HG03439 (cell line): Measurements from ENCODE around the gene HCN2.

Experiments
- ATAC-seq: cut with Tn5 transposase; IDR thresholded peaks from one replicate; pipeline ENCODE4 v1.9.1; 2021; ENCODE audit warnings: mild to moderate bottlenecking, moderate library complexity; ENCODE audit not compliant: unreplicated experiment

Gene HCN2

GRCh38 chr19:589693-590395, at the start of gene HCN2:
TSS of gene HCN2 (plus strand) at chr19:589881. CDS start at chr19:589946, 65 bp downstream.
- no peak for ATAC-seq

- no peak for ATAC-seq
Observed at GRCh38 chr19:540867-541637, 48.6 kb upstream of the HCN2 start.

GRCh38 chr19:541699-542098, 48.0 kb upstream of the HCN2 start:
- ATAC-seq: no peak

GRCh38 chr19:542173-542866, 47.4 kb upstream of the HCN2 start:
- no peak for ATAC-seq

- no peak for ATAC-seq
Observed at GRCh38 chr19:543910-544608, 45.6 kb upstream of the HCN2 start, which contains the start of gene GZMM. TSS of gene GZMM (plus strand) at chr19:544053. CDS start at chr19:544072, 19 bp downstream.

GRCh38 chr19:547117-547516, 42.6 kb upstream of the HCN2 start:
- ATAC-seq: no peak

- no peak for ATAC-seq
Observed at GRCh38 chr19:547836-548720, 41.6 kb upstream of the HCN2 start.

GRCh38 chr19:548886-549830, 40.5 kb upstream of the HCN2 start:
- ATAC-seq: no peak

GRCh38 chr19:554817-555216, 34.9 kb upstream of the HCN2 start:
- no peak for ATAC-seq

GRCh38 chr19:555474-555808, 34.2 kb upstream of the HCN2 start:
- ATAC-seq: no peak

- no peak for ATAC-seq
Observed at GRCh38 chr19:556611-557382, 32.9 kb upstream of the HCN2 start.

- no peak for ATAC-seq
Observed at GRCh38 chr19:558770-559439, 30.8 kb upstream of the HCN2 start.

GRCh38 chr19:560121-560520, 29.6 kb upstream of the HCN2 start:
- no peak for ATAC-seq

GRCh38 chr19:566403-566802, 23.3 kb upstream of the HCN2 start:
- no peak for ATAC-seq

- no peak for ATAC-seq
Observed at GRCh38 chr19:566844-567243, 22.8 kb upstream of the HCN2 start.

- no peak for ATAC-seq
Observed at GRCh38 chr19:567296-567900, 22.3 kb upstream of the HCN2 start.

GRCh38 chr19:570251-570686, 19.4 kb upstream of the HCN2 start:
- ATAC-seq: no peak
